ENCODE results near the gene BTG3. TPM values are rescaled to one million over a fixed set of nuclear protein-coding genes. Genes with fewer than 3 reads are reported as not detected.
A peak's percentile ranks its signal among the peaks of the same experiment; 100 is the strongest.

Gene BTG3
- total and polyA plus RNA-seq, 9 of the 15 experiments (the other 6 are each of a cell fraction or from before 2014, with no cell fraction given), result 11.7 to 43.0 (median 29.7) TPM

DNA sequence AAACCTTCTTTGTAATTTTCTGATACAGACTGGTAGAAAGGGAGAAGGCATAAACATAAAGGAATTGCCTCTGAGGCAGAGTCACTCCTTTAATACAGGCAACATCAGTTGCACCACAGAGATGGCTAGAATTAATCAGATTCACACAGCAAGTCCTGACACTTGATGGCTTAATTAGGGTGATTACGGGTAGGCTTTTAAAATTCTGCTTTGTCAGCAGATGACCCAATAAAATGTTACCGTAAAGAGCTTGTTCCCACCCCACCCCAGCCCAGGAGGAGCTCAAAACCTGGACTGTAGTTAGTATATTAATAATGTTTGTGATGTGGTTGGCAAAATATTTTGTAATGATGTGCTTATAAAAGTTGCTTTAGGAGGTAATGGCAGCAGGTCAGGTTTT, 9.3 kb upstream of the BTG3 start (continued):
- TF ChIP-seq, protein P1, sequence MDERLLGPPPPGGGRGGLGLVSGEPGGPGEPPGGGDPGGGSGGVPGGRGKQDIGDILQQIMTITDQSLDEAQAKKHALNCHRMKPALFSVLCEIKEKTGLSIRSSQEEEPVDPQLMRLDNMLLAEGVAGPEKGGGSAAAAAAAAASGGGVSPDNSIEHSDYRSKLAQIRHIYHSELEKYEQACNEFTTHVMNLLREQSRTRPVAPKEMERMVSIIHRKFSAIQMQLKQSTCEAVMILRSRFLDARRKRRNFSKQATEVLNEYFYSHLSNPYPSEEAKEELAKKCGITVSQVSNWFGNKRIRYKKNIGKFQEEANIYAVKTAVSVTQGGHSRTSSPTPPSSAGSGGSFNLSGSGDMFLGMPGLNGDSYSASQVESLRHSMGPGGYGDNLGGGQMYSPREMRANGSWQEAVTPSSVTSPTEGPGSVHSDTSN (CRISPR knock-in tag; IDR thresholded peaks at IDR 0.05; ENCODE audit: low read depth), result no peak
- TF ChIP-seq, protein P1 (tag; conservative IDR thresholded peaks at IDR 0.05; ENCODE audit: low read depth), result no peak
- TF ChIP-seq FUS (optimal IDR thresholded peaks at IDR 0.05; ENCODE audit: low read depth, low read length) (no peak), HDAC2 (IDR thresholded peaks at IDR 0.05) (no peak), CBFA2T3 (IDR thresholded peaks at IDR 0.05) (no peak), ZNF316 (IDR thresholded peaks at IDR 0.05) (peak; percentile 57), MAFF (IDR thresholded peaks at IDR 0.05; ENCODE audit: low read length) (peak; percentile 59), C11orf30 (IDR thresholded peaks at IDR 0.05; ENCODE audit: low read depth) (peak; percentile 35; the same call in 1 of the 2 replicates)

DNA sequence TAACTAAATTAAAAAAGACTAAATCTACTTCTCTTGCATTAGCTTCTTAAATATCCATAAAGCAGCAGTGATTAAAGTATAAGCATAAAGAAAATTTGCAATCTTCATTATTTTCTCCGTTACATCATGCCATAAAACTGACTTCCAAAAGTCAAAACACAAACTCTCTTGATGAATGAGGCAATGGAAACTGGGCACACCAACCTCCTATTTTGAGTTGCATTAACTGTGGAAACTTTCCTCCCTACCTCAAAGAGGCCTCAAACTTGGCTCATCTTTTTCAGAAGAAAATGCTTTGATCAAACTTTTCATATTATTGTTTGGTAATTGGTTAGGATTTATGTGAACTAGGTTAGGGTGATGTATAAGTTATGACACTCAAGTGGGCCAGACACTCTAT, 4.1 kb upstream of the BTG3 start:
- Histone ChIP-seq H3K4me2 (ENCODE audit: insufficient read depth, low read length) (no peak overlapping the region), H3K4me3 (no peak overlapping the region), H3K79me2 (ENCODE audit: control insufficient read depth, insufficient read depth, low read length) (peaks cover 8% of the 10 kb centered on the region), H2AFZ (ENCODE audit: low read depth, low read length) (no peak overlapping the region), H3K9me1 (ENCODE audit: control insufficient read depth, insufficient read depth, low read length) (no peaks in the 10 kb centered on the region), H3K9me3 (replicated peaks; ENCODE audit: control insufficient read depth, insufficient read depth, low read depth, low read length) (no peaks in the 10 kb centered on the region), H4K20me1 (replicated peaks; ENCODE audit: control insufficient read depth, insufficient read depth, low read length) (no peaks in the 10 kb centered on the region), H3K36me3 (ENCODE audit: control insufficient read depth, insufficient read depth, low read length) (no peaks in the 10 kb centered on the region), H3K9ac (ENCODE audit: insufficient read depth in 1 of 2, low read depth in 2 of 2, low read length in 2 of 2) (no peak overlapping the region), H3K4me1 (replicated peaks in 1 of 2; ENCODE audit: control insufficient read depth in 2 of 2, insufficient read depth in 2 of 2, low read length in 2 of 2) (peaks cover 0 to 15% of the 10 kb centered on the region in 2 experiments; a peak in 2 of 5 replicates), H3K27me3 (ENCODE audit: control insufficient read depth in 2 of 2, insufficient read depth in 2 of 2, low read length in 2 of 2) (peaks cover 3 to 5% of the 10 kb centered on the region in 2 experiments; a peak in 2 of 5 replicates), H3K27ac (ENCODE audit: extremely low read depth, low read depth, low read length) (no peak overlapping the region)
- ATAC-seq, result no peak
- ChIA-PET POLR2A (no interaction called here), CTCF (ENCODE audit: low intra/inter-chr PET ratio) (no interaction called here)
- in situ Hi-C loops (cut with MboI) (no loop called here), intact Hi-C loops (cut with micrococcal nuclease) (no loop called here)
- no peak for FAIRE-seq
- WGBS (ENCODE audit: insufficient coverage, low coverage, missing lambda C conversion rate), result 14% methylated on average over 1 of the region's 1 CpG
- DNase-seq (ENCODE audit: extremely low read depth in 1 of 4, low spot score in 3 of 4), result no peak
- no TSS peak for BruUV-seq (replicated peaks)
- TF ChIP-seq RBM15 (IDR thresholded peaks at IDR 0.05; ENCODE audit: insufficient read depth, low read length) (no peak), CBX5 (IDR thresholded peaks at IDR 0.05; ENCODE audit: borderline replicate concordance, low read depth) (no peak), ZNF644 (tag; IDR thresholded peaks at IDR 0.05; ENCODE audit: low read depth) (no peak), ZNF24 (IDR thresholded peaks at IDR 0.05) (no peak), SP1 (CRISPR knock-in tag; IDR thresholded peaks at IDR 0.05) (no peak), TEAD1 (CRISPR knock-in tag; IDR thresholded peaks at IDR 0.05) (no peak), ZBTB2 (IDR thresholded peaks at IDR 0.05) (no peak), RBFOX2 (IDR thresholded peaks at IDR 0.05; ENCODE audit: low read depth, low read length) (no peak), SAP30 (IDR thresholded peaks at IDR 0.05; ENCODE audit: borderline replicate concordance, insufficient read depth, low read depth, low read length, poor library complexity, severe bottlenecking) (no peak), ZSCAN29 (IDR thresholded peaks at IDR 0.05) (no peak), STAT5A (IDR thresholded peaks at IDR 0.05; ENCODE audit: borderline replicate concordance, low read length) (no peak)
- TF ChIP-seq, protein P2, sequence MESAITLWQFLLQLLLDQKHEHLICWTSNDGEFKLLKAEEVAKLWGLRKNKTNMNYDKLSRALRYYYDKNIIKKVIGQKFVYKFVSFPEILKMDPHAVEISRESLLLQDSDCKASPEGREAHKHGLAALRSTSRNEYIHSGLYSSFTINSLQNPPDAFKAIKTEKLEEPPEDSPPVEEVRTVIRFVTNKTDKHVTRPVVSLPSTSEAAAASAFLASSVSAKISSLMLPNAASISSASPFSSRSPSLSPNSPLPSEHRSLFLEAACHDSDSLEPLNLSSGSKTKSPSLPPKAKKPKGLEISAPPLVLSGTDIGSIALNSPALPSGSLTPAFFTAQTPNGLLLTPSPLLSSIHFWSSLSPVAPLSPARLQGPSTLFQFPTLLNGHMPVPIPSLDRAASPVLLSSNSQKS (CRISPR knock-in tag; IDR thresholded peaks at IDR 0.05), result no peak

All from K562 (cell line).